ENCODE data around the gene SSC5D. TPM values are rescaled to one million over a fixed set of nuclear protein-coding genes. Genes with fewer than 3 reads are reported as not detected.

SSC5D gene
- total RNA-seq, 1 experiment from 2014 or later, result 1.5 TPM

GRCh38 chr19:55545443-55545842, 57.2 kb downstream of the SSC5D start, which contains the start of gene SBK3:
Gene SBK3 (minus strand): TSS chr19:55545543. CDS start chr19:55545543, 0 bp downstream.
- DNase-seq (ENCODE audit: low read depth, low spot score), result no peak
- Histone ChIP-seq H3K4me3 (replicated peaks in 1 of 2; ENCODE audit: low read depth in 1 of 2, low read length in 2 of 2) (no peak within 1 kb of the TSS), H3K4me2 (ENCODE audit: low read length) (peak within 1 kb of the TSS; percentile 43), H3K4me1 (ENCODE audit: control insufficient read depth in 1 of 2, insufficient read depth in 2 of 2, low read length in 2 of 2) (peaks cover 39 to 62% of the 10 kb centered on the region in 2 experiments), H2AFZ (ENCODE audit: low read depth, low read length, poor library complexity, severe bottlenecking) (no peak within 1 kb of the TSS), H3K9me3 (ENCODE audit: control insufficient read depth in 1 of 2, insufficient read depth in 1 of 2, low read depth in 1 of 2, low read length in 2 of 2) (no peaks in the 10 kb centered on the region), H3K36me3 (ENCODE audit: control insufficient read depth in 1 of 2, insufficient read depth in 2 of 2, low read length in 2 of 2) (no peaks in the 10 kb centered on the region), H4K20me1 (ENCODE audit: insufficient read depth) (no peaks in the 10 kb centered on the region), H3K9ac (ENCODE audit: low read length) (no peak within 1 kb of the TSS), H3K27me3 (ENCODE audit: insufficient read depth, low read length) (no peaks in the 10 kb centered on the region), H3K79me2 (ENCODE audit: insufficient read depth, low read length) (no peaks in the 10 kb centered on the region), H3K27ac (ENCODE audit: low read depth, low read length) (peak within 1 kb of the TSS; percentile 5; the same call in 1 of the 2 replicates), H3K9me2 (ENCODE audit: insufficient read depth) (no peaks in the 10 kb centered on the region)
- BruUV-seq (replicated peaks), result no TSS peak
- no peak for TF ChIP-seq RAD21 (IDR thresholded peaks at IDR 0.05; ENCODE audit: low read depth)
- TF ChIP-seq POLR2AphosphoS5 (IDR thresholded peaks at IDR 0.05; ENCODE audit: low read depth, low read length), result no peak
- TF ChIP-seq YY1 (IDR thresholded peaks at IDR 0.05; ENCODE audit: extremely low read depth, insufficient replicate concordance, low read depth, low read length), result no peak
- no peak for TF ChIP-seq ZNF274 (IDR thresholded peaks at IDR 0.05; ENCODE audit: low read depth, low read length)
- TF ChIP-seq ELF1 (IDR thresholded peaks at IDR 0.05; ENCODE audit: borderline replicate concordance, low read depth), result no peak
- no peak for TF ChIP-seq ATF3 (IDR thresholded peaks at IDR 0.05)
- no peak for TF ChIP-seq JUND (IDR thresholded peaks at IDR 0.05)
- TF ChIP-seq CEBPB (IDR thresholded peaks at IDR 0.05; ENCODE audit: low read depth), result no peak
- TF ChIP-seq EGR1 (IDR thresholded peaks at IDR 0.05; ENCODE audit: low read depth), result no peak
- no peak for TF ChIP-seq POLR2A (IDR thresholded peaks at IDR 0.05; ENCODE audit: borderline replicate concordance, extremely low read depth, insufficient read depth, insufficient read length)
- no peak for TF ChIP-seq EZH2phosphoT487 (IDR thresholded peaks at IDR 0.05; ENCODE audit: borderline replicate concordance)
- ATAC-seq, result no peak
- RAD21 ChIA-PET (ENCODE audit: low non-redundant PET in 1 of 2, low total read pairs in 2 of 2, uncharacterized antibody in 2 of 2, unreplicated experiment in 2 of 2), result no interaction called here
- POLR2A ChIA-PET, result no interaction called here
- intact Hi-C loops (cut with micrococcal nuclease), result loop anchor here (5.0 kb wide), 1 partner anchor 42 kb away; no protein-coding TSS in a partner anchor
- CTCF ChIA-PET, result no interaction called here

GRCh38 chr19:55546011-55546410, 57.8 kb downstream of the SSC5D start:
- ChIA-PET POLR2A (no interaction called here), RAD21 (ENCODE audit: low non-redundant PET in 1 of 2, low total read pairs in 2 of 2, uncharacterized antibody in 2 of 2, unreplicated experiment in 2 of 2) (no interaction called here), CTCF (no interaction called here)
- BruUV-seq (replicated peaks), result no TSS peak
- H3K9me3 ChIP-seq (ENCODE audit: control insufficient read depth in 1 of 2, insufficient read depth in 1 of 2, low read depth in 1 of 2, low read length in 2 of 2), result no peaks in the 10 kb centered on the region
- no peaks in the 10 kb centered on the region for H3K79me2 ChIP-seq (ENCODE audit: insufficient read depth, low read length)
- no peaks in the 10 kb centered on the region for H3K27me3 ChIP-seq (ENCODE audit: insufficient read depth, low read length)
- H2AFZ ChIP-seq (ENCODE audit: low read depth, low read length, poor library complexity, severe bottlenecking), result no peak overlapping the region
- ATAC-seq (no peak), DNase-seq (ENCODE audit: low read depth, low spot score) (no peak)
- H3K36me3 ChIP-seq (ENCODE audit: control insufficient read depth in 1 of 2, insufficient read depth in 2 of 2, low read length in 2 of 2), result no peaks in the 10 kb centered on the region
- H3K4me1 ChIP-seq (ENCODE audit: control insufficient read depth in 1 of 2, insufficient read depth in 2 of 2, low read length in 2 of 2), result peaks cover 44 to 66% of the 10 kb centered on the region in 2 experiments
- H3K4me2 ChIP-seq (ENCODE audit: low read length), result peak overlapping the region; percentile 43
- no peak overlapping the region for H3K9ac ChIP-seq (ENCODE audit: low read length)
- no peak overlapping the region; the same call in 1 of the 2 replicates for H3K27ac ChIP-seq (ENCODE audit: low read depth, low read length)
- no peak overlapping the region for H3K4me3 ChIP-seq (replicated peaks in 1 of 2; ENCODE audit: low read depth in 1 of 2, low read length in 2 of 2)
- H4K20me1 ChIP-seq (ENCODE audit: insufficient read depth), result no peaks in the 10 kb centered on the region
- no peaks in the 10 kb centered on the region for H3K9me2 ChIP-seq (ENCODE audit: insufficient read depth)
- TF ChIP-seq POLR2A (IDR thresholded peaks at IDR 0.05; ENCODE audit: borderline replicate concordance, extremely low read depth, insufficient read depth, insufficient read length) (no peak), ELF1 (IDR thresholded peaks at IDR 0.05; ENCODE audit: borderline replicate concordance, low read depth) (no peak), YY1 (IDR thresholded peaks at IDR 0.05; ENCODE audit: extremely low read depth, insufficient replicate concordance, low read depth, low read length) (no peak), FOSL1 (IDR thresholded peaks at IDR 0.05; ENCODE audit: low read depth) (no peak), SP1 (IDR thresholded peaks at IDR 0.05; ENCODE audit: low read depth) (no peak)
- intact Hi-C loops (cut with micrococcal nuclease), result loop anchor here (5.0 kb wide), 1 partner anchor 41 kb away; no protein-coding TSS in a partner anchor
